HG03045 (cell line): ENCODE measurements around the gene NDUFB8.
"Not testable (repeated sequence)": the region's sequence is repeated elsewhere in the genome, so short reads cannot be mapped to it uniquely, and the experiment has no call there.

ENCODE experiments used
- ATAC-seq: cut with Tn5 transposase; IDR thresholded peaks from one replicate; pipeline ENCODE4 v1.9.1; 2021; ENCODE audit warnings: mild to moderate bottlenecking, moderate library complexity; ENCODE audit not compliant: unreplicated experiment

Gene NDUFB8

GRCh38 chr10:100529475-100530298 is at the start of gene NDUFB8:
NDUFB8 (minus strand) TSS chr10:100529871; CDS start chr10:100529851, 20 bp downstream.
- peak; percentile 80 for ATAC-seq

- ATAC-seq: no peak
These were observed 46.6 kb upstream of the NDUFB8 start for GRCh38 chr10:100576282-100576635.

- no peak for ATAC-seq
These were observed 46.1 kb upstream of the NDUFB8 start for GRCh38 chr10:100575585-100576281.

- ATAC-seq: not testable (repeated sequence)
These were observed 45.5 kb upstream of the NDUFB8 start for GRCh38 chr10:100575146-100575545.

- ATAC-seq: no peak
These were observed 41.6 kb upstream of the NDUFB8 start for GRCh38 chr10:100571084-100571856.

- ATAC-seq: no peak
These were observed 40.8 kb upstream of the NDUFB8 start for GRCh38 chr10:100570506-100570905.

GRCh38 chr10:100569687-100570481 is 40.2 kb upstream of the NDUFB8 start:
- no peak for ATAC-seq

- no peak for ATAC-seq
These were observed 39.2 kb upstream of the NDUFB8 start for GRCh38 chr10:100568912-100569311.

GRCh38 chr10:100567826-100568225 is 38.2 kb upstream of the NDUFB8 start:
- no peak for ATAC-seq

- ATAC-seq: no peak
These were observed 37.6 kb upstream of the NDUFB8 start for GRCh38 chr10:100567249-100567648.

- ATAC-seq: no peak
These were observed 36.9 kb upstream of the NDUFB8 start for GRCh38 chr10:100566561-100566960.

- no peak for ATAC-seq
These were observed 35.7 kb upstream of the NDUFB8 start for GRCh38 chr10:100565206-100565985.

GRCh38 chr10:100562008-100562672 is 32.5 kb upstream of the NDUFB8 start:
- peak; percentile 68 for ATAC-seq

- ATAC-seq: no peak
These were observed 31.3 kb upstream of the NDUFB8 start for GRCh38 chr10:100561005-100561404.

- ATAC-seq: no peak
These were observed 30.6 kb upstream of the NDUFB8 start for GRCh38 chr10:100560248-100560647.

- ATAC-seq: no peak
These were observed 25.2 kb upstream of the NDUFB8 start for GRCh38 chr10:100554902-100555301.

- no peak for ATAC-seq
These were observed 24.3 kb upstream of the NDUFB8 start for GRCh38 chr10:100553929-100554328.

- no peak for ATAC-seq
These were observed 22.1 kb upstream of the NDUFB8 start for GRCh38 chr10:100551738-100552137.

- ATAC-seq: no peak
These were observed 21.5 kb upstream of the NDUFB8 start for GRCh38 chr10:100551196-100551595.
